WI38 (cell line): ENCODE results near the gene RAD23B.

Experiments used
- H3K4me3 ChIP-seq: 2 replicates; pipeline ENCODE4 v1.5.1; 2011; ENCODE audit warnings: low read depth, mild to moderate bottlenecking, control low read depth, low read length
- CTCF ChIP-seq: IDR thresholded peaks from 2 replicates; pipeline ENCODE4 v1.5.1; 2012; ENCODE audit warnings: low read depth, mild to moderate bottlenecking, control low read depth, low read length

The RAD23B gene

GRCh38 chr9:107282759-107283622 lies at the start of gene RAD23B:
RAD23B (plus strand) TSS chr9:107283279; CDS start chr9:107283630, 351 bp downstream.
- peak within 1 kb of the TSS; percentile 87 for H3K4me3 ChIP-seq

GRCh38 chr9:107235765-107236442 lies 47.2 kb upstream of the RAD23B start:
- H3K4me3 ChIP-seq, result no peak overlapping the region
- no peak for TF ChIP-seq CTCF

More at GRCh38 chr9:107282759-107283622, at the start of gene RAD23B:
- TF ChIP-seq CTCF, result no peak

GRCh38 chr9:107237873-107238272 lies 45.2 kb upstream of the RAD23B start:
- TF ChIP-seq CTCF, result no peak

GRCh38 chr9:107239474-107239873 lies 43.6 kb upstream of the RAD23B start:
- no peak overlapping the region for H3K4me3 ChIP-seq
- TF ChIP-seq CTCF, result peak; percentile 21; the same call in 1 of the 2 replicates

More at GRCh38 chr9:107237873-107238272, 45.2 kb upstream of the RAD23B start:
- H3K4me3 ChIP-seq, result no peak overlapping the region

GRCh38 chr9:107240260-107240659 lies 42.8 kb upstream of the RAD23B start:
- TF ChIP-seq CTCF, result no peak
- H3K4me3 ChIP-seq, result no peak overlapping the region

- H3K4me3 ChIP-seq, result no peak overlapping the region
- no peak for TF ChIP-seq CTCF
Measured at GRCh38 chr9:107242073-107243030, 40.7 kb upstream of the RAD23B start.
